Kidney epithelial cell (primary cell): ENCODE data around the gene CAPN10. TPM values are rescaled to one million over a fixed set of nuclear protein-coding genes. Genes with fewer than 3 reads are reported as not detected.

ENCODE experiments used
- DNase-seq: peaks from one replicate; pipeline ENCODE4 v3.0.0-alpha.2; 2010; ENCODE audit warnings: low read depth
- H3K27me3 ChIP-seq: 2 replicates; pipeline ENCODE4 v1.6.0; 2011; ENCODE audit warnings: low read length; ENCODE audit not compliant: control insufficient read depth, insufficient read depth
- H3K36me3 ChIP-seq: 2 replicates; pipeline ENCODE4 v1.5.1; 2011; ENCODE audit warnings: low read length; ENCODE audit not compliant: control insufficient read depth, insufficient read depth
- H3K4me3 ChIP-seq: 2 replicates; pipeline ENCODE4 v1.5.1; 2011; ENCODE audit warnings: low read depth, mild to moderate bottlenecking, control low read depth, low read length
- CTCF ChIP-seq: IDR thresholded peaks from 2 replicates; pipeline ENCODE4 v1.5.1; 2011; ENCODE audit warnings: mild to moderate bottlenecking, moderate library complexity, low read length, control low read depth, inconsistent platforms; ENCODE audit not compliant: insufficient read depth, poor library complexity, severe bottlenecking
- total RNA-seq: library from RNA; depleted of rRNA; stranded (reverse); fragments of >200 nt; gene quantifications from 2 replicates; pipeline ENCODE4 v1.2.3, GENCODE V29; 2015

CAPN10 gene
- total RNA-seq, 1 donor from 2014 or later, result 31.5 TPM

- no peak for DNase-seq
- Histone ChIP-seq H3K36me3 (no peaks in the 10 kb centered on the region), H3K4me3 (no peak overlapping the region), H3K27me3 (peaks cover 11% of the 10 kb centered on the region)
- no peak for TF ChIP-seq CTCF
Observed at GRCh38 chr2:240629619-240629967, 43.1 kb downstream of the CAPN10 start.

GRCh38 chr2:240629968-240630770, 43.6 kb downstream of the CAPN10 start:
- peaks cover 11% of the 10 kb centered on the region for H3K27me3 ChIP-seq
- no peak overlapping the region for H3K4me3 ChIP-seq
- no peaks in the 10 kb centered on the region for H3K36me3 ChIP-seq
- no peak for DNase-seq
- TF ChIP-seq CTCF, result no peak

- TF ChIP-seq CTCF, result no peak
- no peak for DNase-seq
- no peak overlapping the region for H3K4me3 ChIP-seq
- H3K36me3 ChIP-seq, result no peaks in the 10 kb centered on the region
- peaks cover 11% of the 10 kb centered on the region for H3K27me3 ChIP-seq
Observed at GRCh38 chr2:240630771-240631547, 44.4 kb downstream of the CAPN10 start.

GRCh38 chr2:240631548-240632305, 45.2 kb downstream of the CAPN10 start:
- no peak for TF ChIP-seq CTCF
- no peak for DNase-seq
- no peaks in the 10 kb centered on the region for H3K36me3 ChIP-seq
- H3K4me3 ChIP-seq, result no peak overlapping the region
- peaks cover 11% of the 10 kb centered on the region for H3K27me3 ChIP-seq

GRCh38 chr2:240632306-240632721, 45.8 kb downstream of the CAPN10 start:
- DNase-seq, result no peak
- Histone ChIP-seq H3K36me3 (no peaks in the 10 kb centered on the region), H3K27me3 (peaks cover 11% of the 10 kb centered on the region), H3K4me3 (no peak overlapping the region)
- TF ChIP-seq CTCF, result no peak
